ENCODE data around the gene TFCP2L1. TPM values are rescaled to one million over a fixed set of nuclear protein-coding genes. Genes with fewer than 3 reads are reported as not detected.

Gene TFCP2L1
- polyA plus RNA-seq, 2 donors, result 4.3 to 8.6 TPM

- Histone ChIP-seq H3K4me1 (ENCODE audit: control insufficient read depth in 2 of 2, insufficient read depth in 2 of 2, low read length in 1 of 2) (peaks cover 0 to 8% of the 10 kb centered on the region in 2 donors), H3K27me3 (ENCODE audit: control insufficient read depth in 1 of 2, insufficient read depth in 2 of 2, low read length in 2 of 2) (no peaks in the 10 kb centered on the region), H3K27ac (ENCODE audit: low read depth in 2 of 2, low read length in 1 of 2) (peak overlapping the region in 1 of 2 donors; percentile 52), H3K9me3 (ENCODE audit: control insufficient read depth in 2 of 2, insufficient read depth in 1 of 2, low read depth in 1 of 2, low read length in 1 of 2) (peaks cover 0 to 4% of the 10 kb centered on the region in 2 donors), H3K4me3 (ENCODE audit: low read depth in 1 of 2, low read length in 2 of 2) (no peak overlapping the region), H3K36me3 (ENCODE audit: control insufficient read depth in 2 of 2, insufficient read depth in 2 of 2, low read length in 1 of 2) (peaks cover 0 to 4% of the 10 kb centered on the region in 2 donors)
- WGBS, 2 donors, result 71 to 77% methylated on average over 13 of the region's 13 CpGs
Observed at GRCh38 chr2:121256720-121257479, 28.1 kb downstream of the TFCP2L1 start.

DNA sequence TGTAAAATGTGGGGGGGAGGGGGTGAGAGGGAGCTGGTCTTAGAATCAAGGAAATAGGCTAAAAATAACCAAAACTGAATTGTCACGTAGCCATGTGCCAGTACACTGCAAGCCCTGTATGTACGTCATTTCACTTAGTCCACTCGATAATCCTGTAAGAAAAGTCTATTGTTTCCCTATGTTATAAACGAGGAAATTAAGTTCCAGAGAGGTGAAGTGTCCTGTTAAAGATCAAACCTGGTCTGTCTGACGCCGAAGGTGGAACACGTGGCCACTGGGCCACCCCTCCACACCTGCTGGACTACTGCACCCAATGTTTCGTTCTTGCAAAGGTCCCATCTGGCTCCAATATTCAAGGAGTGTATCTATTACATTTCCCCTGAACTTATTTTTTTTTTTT lies 29.6 kb downstream of the TFCP2L1 start:
- 73 to 75% methylated on average over 8 of the region's 8 CpGs for WGBS, 2 donors
- H3K27ac ChIP-seq (ENCODE audit: low read depth in 2 of 2, low read length in 1 of 2), result no peak overlapping the region

DNA sequence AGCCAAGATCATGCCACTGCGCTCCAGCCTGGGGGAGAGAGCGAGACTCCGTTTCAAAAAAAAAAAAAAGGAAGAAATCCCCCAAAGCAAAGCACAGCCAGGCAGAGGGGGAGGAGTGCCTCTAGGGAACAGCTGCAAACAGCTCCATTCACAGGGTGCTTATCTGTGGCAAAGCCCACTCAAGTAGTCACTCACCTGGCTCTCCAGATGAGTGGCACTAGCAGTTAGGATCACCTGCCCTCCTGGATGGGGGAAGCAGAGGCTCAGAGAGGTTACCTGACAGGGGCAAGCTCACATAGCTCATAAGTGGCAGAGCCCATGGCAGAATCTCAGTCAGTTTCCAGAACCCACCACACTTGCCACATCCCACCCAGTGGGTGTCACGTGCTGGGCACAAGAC lies 30.3 kb downstream of the TFCP2L1 start:
- 80 to 82% methylated on average over 4 of the region's 4 CpGs for WGBS, 2 donors
- Histone ChIP-seq H3K36me3 (ENCODE audit: control insufficient read depth in 2 of 2, insufficient read depth in 2 of 2, low read length in 1 of 2) (peaks cover 0 to 4% of the 10 kb centered on the region in 2 donors), H3K27me3 (ENCODE audit: control insufficient read depth in 1 of 2, insufficient read depth in 2 of 2, low read length in 2 of 2) (no peaks in the 10 kb centered on the region), H3K4me3 (ENCODE audit: low read depth in 1 of 2, low read length in 2 of 2) (no peak overlapping the region), H3K27ac (ENCODE audit: low read depth in 2 of 2, low read length in 1 of 2) (no peak overlapping the region), H3K9me3 (ENCODE audit: control insufficient read depth in 2 of 2, insufficient read depth in 1 of 2, low read depth in 1 of 2, low read length in 1 of 2) (peaks cover 0 to 4% of the 10 kb centered on the region in 2 donors), H3K4me1 (ENCODE audit: control insufficient read depth in 2 of 2, insufficient read depth in 2 of 2, low read length in 1 of 2) (peaks cover 0 to 5% of the 10 kb centered on the region in 2 donors)

More for the DNA sequence above, 29.6 kb downstream of the TFCP2L1 start:
- Histone ChIP-seq H3K9me3 (ENCODE audit: control insufficient read depth in 2 of 2, insufficient read depth in 1 of 2, low read depth in 1 of 2, low read length in 1 of 2) (peaks cover 0 to 4% of the 10 kb centered on the region in 2 donors), H3K4me1 (ENCODE audit: control insufficient read depth in 2 of 2, insufficient read depth in 2 of 2, low read length in 1 of 2) (peaks cover 0 to 5% of the 10 kb centered on the region in 2 donors), H3K4me3 (ENCODE audit: low read depth in 1 of 2, low read length in 2 of 2) (no peak overlapping the region), H3K27me3 (ENCODE audit: control insufficient read depth in 1 of 2, insufficient read depth in 2 of 2, low read length in 2 of 2) (no peaks in the 10 kb centered on the region), H3K36me3 (ENCODE audit: control insufficient read depth in 2 of 2, insufficient read depth in 2 of 2, low read length in 1 of 2) (peaks cover 0 to 4% of the 10 kb centered on the region in 2 donors)

DNA sequence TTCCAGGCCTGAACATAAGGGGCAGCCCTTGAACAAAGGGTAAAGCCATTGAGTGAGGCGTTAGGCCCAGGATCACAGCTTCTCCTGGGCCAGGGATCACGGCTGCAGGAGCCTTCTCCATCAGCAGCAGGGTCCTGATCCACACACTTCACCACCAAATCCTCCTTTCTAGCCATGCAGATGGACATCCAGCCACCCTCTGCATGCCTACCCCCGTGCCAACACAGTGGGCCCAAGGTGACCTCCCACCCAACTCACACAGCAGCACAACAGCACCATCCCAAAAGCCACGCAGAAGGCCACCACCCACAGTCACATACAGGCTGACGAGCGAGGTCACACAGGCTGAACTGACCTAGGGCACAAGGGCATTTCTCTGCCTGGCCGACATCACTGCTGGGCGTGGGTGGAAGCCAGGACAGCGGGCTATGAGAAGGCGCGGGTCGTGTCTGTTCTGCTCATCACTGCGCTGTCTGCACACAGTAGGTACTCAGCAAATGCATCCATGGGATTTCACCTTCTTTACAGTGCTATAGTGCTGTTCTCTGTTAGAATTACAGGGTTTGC lies 31.2 kb downstream of the TFCP2L1 start:
- Histone ChIP-seq H3K4me1 (ENCODE audit: control insufficient read depth in 2 of 2, insufficient read depth in 2 of 2, low read length in 1 of 2) (peaks cover 0 to 5% of the 10 kb centered on the region in 2 donors), H3K27ac (ENCODE audit: low read depth in 2 of 2, low read length in 1 of 2) (no peak overlapping the region), H3K9me3 (ENCODE audit: control insufficient read depth in 2 of 2, insufficient read depth in 1 of 2, low read depth in 1 of 2, low read length in 1 of 2) (peaks cover 0 to 4% of the 10 kb centered on the region in 2 donors), H3K27me3 (ENCODE audit: control insufficient read depth in 1 of 2, insufficient read depth in 2 of 2, low read length in 2 of 2) (no peaks in the 10 kb centered on the region), H3K4me3 (ENCODE audit: low read depth in 1 of 2, low read length in 2 of 2) (no peak overlapping the region), H3K36me3 (ENCODE audit: control insufficient read depth in 2 of 2, insufficient read depth in 2 of 2, low read length in 1 of 2) (peaks cover 0 to 6% of the 10 kb centered on the region in 2 donors)
- 93 to 94% methylated on average over 13 of the region's 13 CpGs for WGBS, 2 donors

GRCh38 chr2:121253021-121253673 lies 31.9 kb downstream of the TFCP2L1 start:
- H3K4me3 ChIP-seq (ENCODE audit: low read depth in 1 of 2, low read length in 2 of 2), result no peak overlapping the region
- H3K36me3 ChIP-seq (ENCODE audit: control insufficient read depth in 2 of 2, insufficient read depth in 2 of 2, low read length in 1 of 2), result peaks cover 0 to 6% of the 10 kb centered on the region in 2 donors
- peaks cover 0 to 5% of the 10 kb centered on the region in 2 donors for H3K4me1 ChIP-seq (ENCODE audit: control insufficient read depth in 2 of 2, insufficient read depth in 2 of 2, low read length in 1 of 2)
- H3K27me3 ChIP-seq (ENCODE audit: control insufficient read depth in 1 of 2, insufficient read depth in 2 of 2, low read length in 2 of 2), result no peaks in the 10 kb centered on the region
- 92 to 96% methylated on average over 12 of the region's 12 CpGs for WGBS, 2 donors
- peaks cover 0 to 4% of the 10 kb centered on the region in 2 donors for H3K9me3 ChIP-seq (ENCODE audit: control insufficient read depth in 2 of 2, insufficient read depth in 1 of 2, low read depth in 1 of 2, low read length in 1 of 2)
- H3K27ac ChIP-seq (ENCODE audit: low read depth in 2 of 2, low read length in 1 of 2), result no peak overlapping the region

DNA sequence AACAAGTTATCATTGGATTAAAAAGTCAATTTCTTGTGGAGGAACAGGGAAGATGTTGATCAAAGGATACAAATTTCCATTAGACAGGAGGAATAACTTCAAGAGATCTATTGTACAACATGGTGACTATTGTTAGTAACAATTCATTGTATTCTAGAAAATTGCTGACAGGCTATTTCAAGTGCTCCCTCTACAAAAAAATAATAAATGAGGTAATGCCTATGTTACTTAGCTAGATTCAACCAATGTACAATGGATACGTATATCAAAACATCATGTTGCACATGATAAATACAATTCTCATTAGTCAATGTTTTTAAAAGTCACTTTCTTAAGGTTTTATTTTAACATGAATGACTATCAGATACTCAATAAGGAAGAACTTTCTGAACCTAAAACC lies 33.5 kb downstream of the TFCP2L1 start:
- Histone ChIP-seq H3K4me3 (ENCODE audit: low read depth in 1 of 2, low read length in 2 of 2) (no peak overlapping the region), H3K27me3 (ENCODE audit: control insufficient read depth in 1 of 2, insufficient read depth in 2 of 2, low read length in 2 of 2) (no peaks in the 10 kb centered on the region), H3K9me3 (ENCODE audit: control insufficient read depth in 2 of 2, insufficient read depth in 1 of 2, low read depth in 1 of 2, low read length in 1 of 2) (peaks cover 0 to 4% of the 10 kb centered on the region in 2 donors), H3K4me1 (ENCODE audit: control insufficient read depth in 2 of 2, insufficient read depth in 2 of 2, low read length in 1 of 2) (no peaks in the 10 kb centered on the region), H3K36me3 (ENCODE audit: control insufficient read depth in 2 of 2, insufficient read depth in 2 of 2, low read length in 1 of 2) (peaks cover 0 to 12% of the 10 kb centered on the region in 2 donors), H3K27ac (ENCODE audit: low read depth in 2 of 2, low read length in 1 of 2) (no peak overlapping the region)
- 76 to 82% methylated on average over 1 of the region's 1 CpG for WGBS, 2 donors

DNA sequence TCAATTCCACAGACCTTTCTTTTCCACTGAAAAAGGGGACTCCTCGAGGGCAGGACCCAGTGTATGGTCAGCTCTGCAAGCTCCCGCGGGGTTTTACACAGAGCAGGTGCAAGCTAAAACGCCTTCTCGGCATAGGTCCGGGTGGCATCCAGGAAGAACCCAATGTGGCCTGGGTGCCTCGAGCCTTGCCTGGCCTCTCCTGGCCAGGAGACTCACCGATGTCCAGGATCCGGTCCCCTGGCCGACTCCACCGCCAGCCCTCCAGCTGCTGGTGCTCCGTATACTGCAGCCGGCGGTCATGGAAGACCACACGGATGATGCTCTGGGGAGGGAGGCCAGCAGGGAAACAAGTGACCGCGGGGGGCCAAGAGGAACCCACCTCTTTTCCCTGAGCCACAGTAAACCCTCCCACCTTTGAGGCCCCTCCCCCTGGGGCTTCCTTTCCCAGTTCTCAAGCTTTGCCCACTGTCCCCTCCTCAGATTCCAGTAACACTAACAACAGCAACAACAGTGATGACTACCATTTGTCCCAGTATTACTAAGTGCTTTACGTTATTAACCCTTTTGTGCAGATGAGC lies 36.1 kb downstream of the TFCP2L1 start:
- Histone ChIP-seq H3K36me3 (ENCODE audit: control insufficient read depth in 2 of 2, insufficient read depth in 2 of 2, low read length in 1 of 2) (peaks cover 0 to 30% of the 10 kb centered on the region in 2 donors), H3K27ac (ENCODE audit: low read depth in 2 of 2, low read length in 1 of 2) (no peak overlapping the region), H3K4me3 (ENCODE audit: low read depth in 1 of 2, low read length in 2 of 2) (no peak overlapping the region), H3K27me3 (ENCODE audit: control insufficient read depth in 1 of 2, insufficient read depth in 2 of 2, low read length in 2 of 2) (no peaks in the 10 kb centered on the region), H3K9me3 (ENCODE audit: control insufficient read depth in 2 of 2, insufficient read depth in 1 of 2, low read depth in 1 of 2, low read length in 1 of 2) (peaks cover 0 to 2% of the 10 kb centered on the region in 2 donors), H3K4me1 (ENCODE audit: control insufficient read depth in 2 of 2, insufficient read depth in 2 of 2, low read length in 1 of 2) (no peaks in the 10 kb centered on the region)
- WGBS, 2 donors, result 87 to 91% methylated on average over 18 of the region's 18 CpGs

- no peaks in the 10 kb centered on the region for H3K27me3 ChIP-seq (ENCODE audit: control insufficient read depth in 1 of 2, insufficient read depth in 2 of 2, low read length in 2 of 2)
- H3K4me1 ChIP-seq (ENCODE audit: control insufficient read depth in 2 of 2, insufficient read depth in 2 of 2, low read length in 1 of 2), result no peaks in the 10 kb centered on the region
- H3K27ac ChIP-seq (ENCODE audit: low read depth in 2 of 2, low read length in 1 of 2), result no peak overlapping the region
- 88 to 90% methylated on average over 5 of the region's 5 CpGs for WGBS, 2 donors
- H3K4me3 ChIP-seq (ENCODE audit: low read depth in 1 of 2, low read length in 2 of 2), result no peak overlapping the region
- no peaks in the 10 kb centered on the region for H3K9me3 ChIP-seq (ENCODE audit: control insufficient read depth in 2 of 2, insufficient read depth in 1 of 2, low read depth in 1 of 2, low read length in 1 of 2)
- H3K36me3 ChIP-seq (ENCODE audit: control insufficient read depth in 2 of 2, insufficient read depth in 2 of 2, low read length in 1 of 2), result peaks cover 0 to 30% of the 10 kb centered on the region in 2 donors
Observed at GRCh38 chr2:121247971-121248370, 37.0 kb downstream of the TFCP2L1 start.

DNA sequence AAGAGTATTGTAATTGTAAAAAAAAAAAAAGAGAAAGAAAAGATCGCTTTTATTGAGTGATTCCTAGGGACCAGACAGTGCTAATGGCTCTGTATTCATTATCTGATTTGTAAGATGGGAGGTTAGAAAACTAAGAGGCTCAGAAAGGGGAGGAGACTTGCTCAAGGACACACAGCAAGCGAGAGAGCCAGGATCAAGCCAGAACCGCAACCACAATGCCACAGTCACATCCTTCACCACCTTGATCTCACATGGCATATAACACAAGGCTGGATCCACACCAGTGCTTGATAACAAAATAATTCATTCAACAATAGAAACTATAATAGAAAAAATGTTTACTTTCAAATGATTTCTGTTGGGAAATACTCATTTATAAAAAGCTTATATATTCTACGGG lies 37.5 kb downstream of the TFCP2L1 start:
- 80 to 84% methylated on average over 4 of the region's 4 CpGs for WGBS, 2 donors
- Histone ChIP-seq H3K36me3 (ENCODE audit: control insufficient read depth in 2 of 2, insufficient read depth in 2 of 2, low read length in 1 of 2) (peaks cover 0 to 31% of the 10 kb centered on the region in 2 donors), H3K9me3 (ENCODE audit: control insufficient read depth in 2 of 2, insufficient read depth in 1 of 2, low read depth in 1 of 2, low read length in 1 of 2) (no peaks in the 10 kb centered on the region), H3K27me3 (ENCODE audit: control insufficient read depth in 1 of 2, insufficient read depth in 2 of 2, low read length in 2 of 2) (no peaks in the 10 kb centered on the region), H3K27ac (ENCODE audit: low read depth in 2 of 2, low read length in 1 of 2) (no peak overlapping the region), H3K4me1 (ENCODE audit: control insufficient read depth in 2 of 2, insufficient read depth in 2 of 2, low read length in 1 of 2) (no peaks in the 10 kb centered on the region), H3K4me3 (ENCODE audit: low read depth in 1 of 2, low read length in 2 of 2) (no peak overlapping the region)

Measured in esophagus (tissue), 2 donors.